ENCODE data around the gene MSH3. TPM values are rescaled to one million over a fixed set of nuclear protein-coding genes. Genes with fewer than 3 reads are reported as not detected.
"Not testable (repeated sequence)": the region's sequence is repeated elsewhere in the genome, so short reads cannot be mapped to it uniquely, and the experiment has no call there.

The MSH3 gene
- total and polyA plus RNA-seq, 2 donors: 4.8 to 13.3 TPM

GRCh38 chr5:80780761-80781285 lies 126.4 kb downstream of the MSH3 start:
- no peak for DNase-seq (ENCODE audit: low read depth in 6 of 9, low spot score in 9 of 9)
- H3K36me3 ChIP-seq (ENCODE audit: control insufficient read depth in 2 of 2, insufficient read depth in 2 of 2, low read length in 1 of 2): peaks cover 0 to 3% of the 10 kb centered on the region in 2 donors
- 98% methylated on average over 8 of the region's 8 CpGs for WGBS

GRCh38 chr5:80781356-80781755 lies 126.9 kb downstream of the MSH3 start:
- H3K4me3 ChIP-seq (ENCODE audit: low read length in 2 of 2): no peak overlapping the region
- no peaks in the 10 kb centered on the region for H3K4me1 ChIP-seq (ENCODE audit: control insufficient read depth in 2 of 2, insufficient read depth in 2 of 2, low read length in 2 of 2)
- H3K27ac ChIP-seq (ENCODE audit: low read depth in 1 of 2, low read length in 1 of 2): no peak overlapping the region
- H3K9me3 ChIP-seq (ENCODE audit: control insufficient read depth in 2 of 2, insufficient read depth in 1 of 2, low read length in 1 of 2): no peaks in the 10 kb centered on the region
- H3K36me3 ChIP-seq (ENCODE audit: control insufficient read depth in 2 of 2, insufficient read depth in 2 of 2, low read length in 1 of 2): peaks cover 0 to 3% of the 10 kb centered on the region in 2 donors
- no peaks in the 10 kb centered on the region for H3K27me3 ChIP-seq (ENCODE audit: control insufficient read depth in 2 of 2, insufficient read depth in 1 of 2, low read length in 1 of 2)
- WGBS: 97% methylated on average over 1 of the region's 1 CpG
- DNase-seq (ENCODE audit: low read depth in 6 of 9, low spot score in 9 of 9): no peak

More at GRCh38 chr5:80780761-80781285, 126.4 kb downstream of the MSH3 start:
- Histone ChIP-seq H3K4me1 (ENCODE audit: control insufficient read depth in 2 of 2, insufficient read depth in 2 of 2, low read length in 2 of 2) (no peaks in the 10 kb centered on the region), H3K4me3 (ENCODE audit: low read length in 2 of 2) (no peak overlapping the region), H3K27ac (ENCODE audit: low read depth in 1 of 2, low read length in 1 of 2) (no peak overlapping the region), H3K9me3 (ENCODE audit: control insufficient read depth in 2 of 2, insufficient read depth in 1 of 2, low read length in 1 of 2) (no peaks in the 10 kb centered on the region), H3K27me3 (ENCODE audit: control insufficient read depth in 2 of 2, insufficient read depth in 1 of 2, low read length in 1 of 2) (no peaks in the 10 kb centered on the region)

- DNase-seq (ENCODE audit: low read depth in 6 of 9, low spot score in 9 of 9): no peak
- Histone ChIP-seq H3K4me1 (ENCODE audit: control insufficient read depth in 2 of 2, insufficient read depth in 2 of 2, low read length in 2 of 2) (no peaks in the 10 kb centered on the region), H3K27me3 (ENCODE audit: control insufficient read depth in 2 of 2, insufficient read depth in 1 of 2, low read length in 1 of 2) (no peaks in the 10 kb centered on the region), H3K9me3 (ENCODE audit: control insufficient read depth in 2 of 2, insufficient read depth in 1 of 2, low read length in 1 of 2) (no peaks in the 10 kb centered on the region), H3K27ac (ENCODE audit: low read depth in 1 of 2, low read length in 1 of 2) (no peak overlapping the region), H3K36me3 (ENCODE audit: control insufficient read depth in 2 of 2, insufficient read depth in 2 of 2, low read length in 1 of 2) (peaks cover 0 to 3% of the 10 kb centered on the region in 2 donors), H3K4me3 (ENCODE audit: low read length in 2 of 2) (no peak overlapping the region)
These were observed 128.2 kb downstream of the MSH3 start for GRCh38 chr5:80782626-80783025.

GRCh38 chr5:80783751-80784150 lies 129.3 kb downstream of the MSH3 start:
- WGBS: 97% methylated on average over 8 of the region's 8 CpGs
- not testable (repeated sequence) for H3K4me3 ChIP-seq (ENCODE audit: low read length in 2 of 2); H3K27me3 ChIP-seq (ENCODE audit: control insufficient read depth in 2 of 2, insufficient read depth in 1 of 2, low read length in 1 of 2); H3K27ac ChIP-seq (ENCODE audit: low read depth in 1 of 2, low read length in 1 of 2); H3K9me3 ChIP-seq (ENCODE audit: control insufficient read depth in 2 of 2, insufficient read depth in 1 of 2, low read length in 1 of 2); H3K36me3 ChIP-seq (ENCODE audit: control insufficient read depth in 2 of 2, insufficient read depth in 2 of 2, low read length in 1 of 2); DNase-seq (ENCODE audit: low read depth in 6 of 9, low spot score in 9 of 9); H3K4me1 ChIP-seq (ENCODE audit: control insufficient read depth in 2 of 2, insufficient read depth in 2 of 2, low read length in 2 of 2)

- Histone ChIP-seq H3K4me3 (ENCODE audit: low read length in 2 of 2) (no peak overlapping the region), H3K27ac (ENCODE audit: low read depth in 1 of 2, low read length in 1 of 2) (no peak overlapping the region), H3K36me3 (ENCODE audit: control insufficient read depth in 2 of 2, insufficient read depth in 2 of 2, low read length in 1 of 2) (peaks cover 0 to 2% of the 10 kb centered on the region in 2 donors), H3K4me1 (ENCODE audit: control insufficient read depth in 2 of 2, insufficient read depth in 2 of 2, low read length in 2 of 2) (no peaks in the 10 kb centered on the region), H3K9me3 (ENCODE audit: control insufficient read depth in 2 of 2, insufficient read depth in 1 of 2, low read length in 1 of 2) (no peaks in the 10 kb centered on the region), H3K27me3 (ENCODE audit: control insufficient read depth in 2 of 2, insufficient read depth in 1 of 2, low read length in 1 of 2) (no peaks in the 10 kb centered on the region)
- 98% methylated on average over 4 of the region's 4 CpGs for WGBS
- DNase-seq (ENCODE audit: low read depth in 6 of 9, low spot score in 9 of 9): no peak
These were observed 130.0 kb downstream of the MSH3 start for GRCh38 chr5:80784451-80784850.

- not testable (repeated sequence) for H3K4me1 ChIP-seq (ENCODE audit: control insufficient read depth in 2 of 2, insufficient read depth in 2 of 2, low read length in 2 of 2); H3K4me3 ChIP-seq (ENCODE audit: low read length in 2 of 2); H3K9me3 ChIP-seq (ENCODE audit: control insufficient read depth in 2 of 2, insufficient read depth in 1 of 2, low read length in 1 of 2); H3K27me3 ChIP-seq (ENCODE audit: control insufficient read depth in 2 of 2, insufficient read depth in 1 of 2, low read length in 1 of 2); H3K27ac ChIP-seq (ENCODE audit: low read depth in 1 of 2, low read length in 1 of 2); DNase-seq (ENCODE audit: low read depth in 6 of 9, low spot score in 9 of 9)
- H3K36me3 ChIP-seq (ENCODE audit: control insufficient read depth in 2 of 2, insufficient read depth in 2 of 2, low read length in 1 of 2): peaks cover 11 to 19% of the 10 kb centered on the region in 2 donors
- WGBS: 98% methylated on average over 7 of the region's 7 CpGs
These were observed 135.0 kb downstream of the MSH3 start for GRCh38 chr5:80789319-80790016.

GRCh38 chr5:80790698-80791097 lies 136.2 kb downstream of the MSH3 start:
- H3K27ac ChIP-seq (ENCODE audit: low read depth in 1 of 2, low read length in 1 of 2): no peak overlapping the region
- WGBS: 98% methylated on average over 3 of the region's 3 CpGs
- no peak for DNase-seq (ENCODE audit: low read depth in 6 of 9, low spot score in 9 of 9)
- no peaks in the 10 kb centered on the region for H3K9me3 ChIP-seq (ENCODE audit: control insufficient read depth in 2 of 2, insufficient read depth in 1 of 2, low read length in 1 of 2)
- peaks cover 19 to 26% of the 10 kb centered on the region in 2 donors for H3K36me3 ChIP-seq (ENCODE audit: control insufficient read depth in 2 of 2, insufficient read depth in 2 of 2, low read length in 1 of 2)
- H3K4me1 ChIP-seq (ENCODE audit: control insufficient read depth in 2 of 2, insufficient read depth in 2 of 2, low read length in 2 of 2): no peaks in the 10 kb centered on the region
- H3K4me3 ChIP-seq (ENCODE audit: low read length in 2 of 2): no peak overlapping the region
- no peaks in the 10 kb centered on the region for H3K27me3 ChIP-seq (ENCODE audit: control insufficient read depth in 2 of 2, insufficient read depth in 1 of 2, low read length in 1 of 2)

- DNase-seq (ENCODE audit: low read depth in 6 of 9, low spot score in 9 of 9): no peak
- H3K27me3 ChIP-seq (ENCODE audit: control insufficient read depth in 2 of 2, insufficient read depth in 1 of 2, low read length in 1 of 2): no peaks in the 10 kb centered on the region
- H3K4me3 ChIP-seq (ENCODE audit: low read length in 2 of 2): no peak overlapping the region
- H3K9me3 ChIP-seq (ENCODE audit: control insufficient read depth in 2 of 2, insufficient read depth in 1 of 2, low read length in 1 of 2): no peaks in the 10 kb centered on the region
- no peaks in the 10 kb centered on the region for H3K4me1 ChIP-seq (ENCODE audit: control insufficient read depth in 2 of 2, insufficient read depth in 2 of 2, low read length in 2 of 2)
- H3K36me3 ChIP-seq (ENCODE audit: control insufficient read depth in 2 of 2, insufficient read depth in 2 of 2, low read length in 1 of 2): peaks cover 19 to 28% of the 10 kb centered on the region in 2 donors
- 93% methylated on average over 1 of the region's 1 CpG for WGBS
- no peak overlapping the region for H3K27ac ChIP-seq (ENCODE audit: low read depth in 1 of 2, low read length in 1 of 2)
These were observed 138.9 kb downstream of the MSH3 start for GRCh38 chr5:80793354-80793753.

- Histone ChIP-seq H3K27me3 (ENCODE audit: control insufficient read depth in 2 of 2, insufficient read depth in 1 of 2, low read length in 1 of 2) (no peaks in the 10 kb centered on the region), H3K27ac (ENCODE audit: low read depth in 1 of 2, low read length in 1 of 2) (no peak overlapping the region), H3K9me3 (ENCODE audit: control insufficient read depth in 2 of 2, insufficient read depth in 1 of 2, low read length in 1 of 2) (no peaks in the 10 kb centered on the region), H3K4me3 (ENCODE audit: low read length in 2 of 2) (no peak overlapping the region), H3K36me3 (ENCODE audit: control insufficient read depth in 2 of 2, insufficient read depth in 2 of 2, low read length in 1 of 2) (peaks cover 19 to 26% of the 10 kb centered on the region in 2 donors), H3K4me1 (ENCODE audit: control insufficient read depth in 2 of 2, insufficient read depth in 2 of 2, low read length in 2 of 2) (no peaks in the 10 kb centered on the region)
- WGBS: over 99% methylated on average over 5 of the region's 5 CpGs
- no peak for DNase-seq (ENCODE audit: low read depth in 6 of 9, low spot score in 9 of 9)
These were observed 142.4 kb downstream of the MSH3 start for GRCh38 chr5:80796846-80797245.

All from thymus (tissue), 11 donors.